HepG2 (cell line): ENCODE measurements around the gene DPM1. TPM values are rescaled to one million over a fixed set of nuclear protein-coding genes. Genes with fewer than 3 reads are reported as not detected.

ENCODE experiments used
- ASH2L ChIP-seq: fragments of 300-600, 200-600 bp; sonication (generic); IDR thresholded peaks from 2 replicates; pipeline ENCODE4 v1.7.0; 2017; ENCODE audit warnings: low read depth, mild to moderate bottlenecking, moderate library complexity, mixed read lengths, low read length; ENCODE audit not compliant: insufficient read length
- DBP ChIP-seq: sonication (generic); formaldehyde crosslinking; IDR thresholded peaks from 2 replicates; pipeline ENCODE4 v1.4.0; 2020; ENCODE audit warnings: missing genetic modification reagents; ENCODE audit errors: not compliant biosample characterization
- EP300 ChIP-seq, 3 experiments: sonication (generic) in 1 of 3; formaldehyde crosslinking in 1 of 3; IDR thresholded peaks; 2 replicates each; pipeline versions ENCODE4 v1.5.1 to v1.6.1; 2011 to 2020; ENCODE audit warnings: low read depth in 2 of 3, low read length in 2 of 3, borderline replicate concordance in 1 of 3, improper control_type of control experiment in 1 of 3, mild to moderate bottlenecking in 1 of 3, missing genetic modification reagents in 1 of 3, moderate library complexity in 1 of 3
- GTF2F1 ChIP-seq: fragments of 150-350 bp; IDR thresholded peaks from 2 replicates; pipeline ENCODE4 v1.6.1; 2014; ENCODE audit warnings: low read length
- HOXA3 ChIP-seq: sonication (generic); formaldehyde crosslinking; IDR thresholded peaks from 2 replicates; pipeline ENCODE4 v1.5.0; 2020; ENCODE audit warnings: missing genetic modification reagents
- JDP2 ChIP-seq: sonication (generic); formaldehyde crosslinking; IDR thresholded peaks from 2 replicates; pipeline ENCODE4 v1.8.1; 2022; ENCODE audit warnings: missing genetic modification reagents, borderline replicate concordance
- KDM1A ChIP-seq: IDR thresholded peaks from 2 replicates; pipeline ENCODE4 v1.6.1; 2016; ENCODE audit warnings: missing compliant biosample characterization
- MIXL1 ChIP-seq: IDR thresholded peaks from 2 replicates; pipeline ENCODE4 v1.6.1; 2016
- MLXIP ChIP-seq: sonication (generic); formaldehyde crosslinking; IDR thresholded peaks from 2 replicates; pipeline ENCODE4 v1.9.0; 2021; ENCODE audit warnings: missing genetic modification reagents, borderline replicate concordance
- THRA ChIP-seq: sonication (generic); formaldehyde crosslinking; IDR thresholded peaks from 2 replicates; pipeline ENCODE4 v1.4.0; 2020; ENCODE audit warnings: missing genetic modification reagents, borderline replicate concordance
- ZFX ChIP-seq: sonication (generic); formaldehyde crosslinking; IDR thresholded peaks from 2 replicates; pipeline ENCODE4 v1.4.0; 2020; ENCODE audit warnings: mild to moderate bottlenecking, low read depth, missing genetic modification reagents, moderate library complexity
- ZNF124 ChIP-seq: sonication (generic); formaldehyde crosslinking; IDR thresholded peaks from 2 replicates; pipeline ENCODE4 v1.4.0; 2020; ENCODE audit warnings: missing genetic modification reagents
- ZNF317 ChIP-seq: sonication (generic); formaldehyde crosslinking; IDR thresholded peaks from 2 replicates; pipeline ENCODE4 v1.5.0; 2020; ENCODE audit warnings: mild to moderate bottlenecking, missing genetic modification reagents
- ZNF329 ChIP-seq: sonication (generic); formaldehyde crosslinking; IDR thresholded peaks from 2 replicates; pipeline ENCODE4 v1.9.0; 2021; ENCODE audit warnings: low read depth, mild to moderate bottlenecking, missing genetic modification reagents
- ZNF431 ChIP-seq: sonication (generic); formaldehyde crosslinking; IDR thresholded peaks from 2 replicates; pipeline ENCODE4 v1.9.0; 2022; ENCODE audit warnings: missing genetic modification reagents, low read depth, mild to moderate bottlenecking, borderline replicate concordance
- ZNF691 ChIP-seq: sonication (generic); formaldehyde crosslinking; IDR thresholded peaks from 2 replicates; pipeline ENCODE4 v1.4.0; 2020; ENCODE audit warnings: missing genetic modification reagents, low read depth, mild to moderate bottlenecking, borderline replicate concordance
- ZNF776 ChIP-seq: sonication (generic); formaldehyde crosslinking; IDR thresholded peaks from 2 replicates; pipeline ENCODE4 v1.4.0; 2020; ENCODE audit warnings: mild to moderate bottlenecking, missing genetic modification reagents
- polyA plus RNA-seq, 8 experiments: library from polyadenylated mRNA; depleted of rRNA in 3 of 8; stranded (reverse) in 7 of 8; unstranded in 1 of 8; fragments of >200 nt; fragmentation: Illumina TruSeq in 4 of 8; extraction: Trizol in 4 of 8; gene quantifications; 2 replicates each; pipeline versions ENCODE4 v1.2.1 to v1.2.3, GENCODE V29; 2011 to 2016; ENCODE audit warnings: low read depth in 4 of 8, missing spikeins in 1 of 8, mixed read lengths in 1 of 8; ENCODE audit not compliant: insufficient read depth in 1 of 8
- total RNA-seq, 5 experiments: library from RNA; depleted of rRNA; stranded (reverse); fragments of >200 nt; fragmentation: Illumina TruSeq; extraction: Trizol; gene quantifications; 2 replicates each; pipeline ENCODE4 v1.2.3, GENCODE V29; 2016; ENCODE audit warnings: low read depth in 1 of 5
- TF ChIP-seq, protein P1 (sequence below): sonication (generic); formaldehyde crosslinking; IDR thresholded peaks from 2 replicates; pipeline ENCODE4 v1.4.0; 2020; ENCODE audit warnings: mild to moderate bottlenecking, missing genetic modification reagents
- TF ChIP-seq, protein P2 (sequence below): sonication (generic); formaldehyde crosslinking; IDR thresholded peaks from 2 replicates; pipeline ENCODE4 v1.4.0; 2020; ENCODE audit warnings: missing genetic modification reagents

DPM1 gene
- total and polyA plus RNA-seq, 2 of the 13 experiments (the other 11 are each of a cell fraction or from before 2014, with no cell fraction given): 83.2 to 161 TPM

GRCh38 chr20:50958615-50959542, 547 bp upstream of the DPM1 start, which contains the start of gene MOCS3 (continued):
- peak; percentile 52; the same call in 1 of the 2 replicates for TF ChIP-seq THRA (CRISPR knock-in tag)
- TF ChIP-seq EP300 (IDR thresholded peaks at IDR 0.05; ENCODE audit: low read depth in 2 of 2, low read length in 2 of 2): no peak
- peak; percentile 30; the same call in 1 of the 2 replicates for TF ChIP-seq EP300 (CRISPR knock-in tag; IDR thresholded peaks at IDR 0.05; ENCODE audit: borderline replicate concordance)
- TF ChIP-seq GTF2F1: no peak
- peak; percentile 7; the same call in 1 of the 2 replicates for TF ChIP-seq MIXL1
- peak; percentile 99 for TF ChIP-seq ZNF776 (CRISPR knock-in tag)
- TF ChIP-seq HOXA3 (CRISPR knock-in tag): peak; percentile 92
- TF ChIP-seq ZFX (CRISPR knock-in tag): peak; percentile 88
- peak; percentile 22; the same call in 1 of the 2 replicates for TF ChIP-seq JDP2 (CRISPR knock-in tag)
- TF ChIP-seq MLXIP (CRISPR knock-in tag): peak; percentile 82
- peak; percentile 4; the same call in 1 of the 2 replicates for TF ChIP-seq ZNF691 (CRISPR knock-in tag)
- no peak for TF ChIP-seq ZNF329 (CRISPR knock-in tag)
- TF ChIP-seq, protein P1, sequence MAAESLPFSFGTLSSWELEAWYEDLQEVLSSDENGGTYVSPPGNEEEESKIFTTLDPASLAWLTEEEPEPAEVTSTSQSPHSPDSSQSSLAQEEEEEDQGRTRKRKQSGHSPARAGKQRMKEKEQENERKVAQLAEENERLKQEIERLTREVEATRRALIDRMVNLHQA: no peak
- TF ChIP-seq ZNF124: peak; percentile 25; the same call in 1 of the 2 replicates
- peak; percentile 97 for TF ChIP-seq ASH2L
- TF ChIP-seq, protein P2, sequence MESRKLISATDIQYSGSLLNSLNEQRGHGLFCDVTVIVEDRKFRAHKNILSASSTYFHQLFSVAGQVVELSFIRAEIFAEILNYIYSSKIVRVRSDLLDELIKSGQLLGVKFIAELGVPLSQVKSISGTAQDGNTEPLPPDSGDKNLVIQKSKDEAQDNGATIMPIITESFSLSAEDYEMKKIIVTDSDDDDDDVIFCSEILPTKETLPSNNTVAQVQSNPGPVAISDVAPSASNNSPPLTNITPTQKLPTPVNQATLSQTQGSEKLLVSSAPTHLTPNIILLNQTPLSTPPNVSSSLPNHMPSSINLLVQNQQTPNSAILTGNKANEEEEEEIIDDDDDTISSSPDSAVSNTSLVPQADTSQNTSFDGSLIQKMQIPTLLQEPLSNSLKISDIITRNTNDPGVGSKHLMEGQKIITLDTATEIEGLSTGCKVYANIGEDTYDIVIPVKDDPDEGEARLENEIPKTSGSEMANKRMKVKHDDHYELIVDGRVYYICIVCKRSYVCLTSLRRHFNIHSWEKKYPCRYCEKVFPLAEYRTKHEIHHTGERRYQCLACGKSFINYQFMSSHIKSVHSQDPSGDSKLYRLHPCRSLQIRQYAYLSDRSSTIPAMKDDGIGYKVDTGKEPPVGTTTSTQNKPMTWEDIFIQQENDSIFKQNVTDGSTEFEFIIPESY (CRISPR knock-in tag): peak; percentile 72
- TF ChIP-seq KDM1A (CRISPR knock-in tag): no peak
- peak; percentile 84 for TF ChIP-seq ZNF317 (CRISPR knock-in tag)
- no peak; the same call in 1 of the 2 replicates for TF ChIP-seq ZNF431 (CRISPR knock-in tag)
- TF ChIP-seq DBP (CRISPR knock-in tag): peak; percentile 92
